ENCODE data around the gene KCNIP1. TPM values are rescaled to one million over a fixed set of nuclear protein-coding genes. Genes with fewer than 3 reads are reported as not detected.

KCNIP1 gene
- total and polyA plus RNA-seq, 2 of the 8 experiments (the other 6 are each of a cell fraction or from before 2014, with no cell fraction given): 0.52 to 0.83 TPM

DNA sequence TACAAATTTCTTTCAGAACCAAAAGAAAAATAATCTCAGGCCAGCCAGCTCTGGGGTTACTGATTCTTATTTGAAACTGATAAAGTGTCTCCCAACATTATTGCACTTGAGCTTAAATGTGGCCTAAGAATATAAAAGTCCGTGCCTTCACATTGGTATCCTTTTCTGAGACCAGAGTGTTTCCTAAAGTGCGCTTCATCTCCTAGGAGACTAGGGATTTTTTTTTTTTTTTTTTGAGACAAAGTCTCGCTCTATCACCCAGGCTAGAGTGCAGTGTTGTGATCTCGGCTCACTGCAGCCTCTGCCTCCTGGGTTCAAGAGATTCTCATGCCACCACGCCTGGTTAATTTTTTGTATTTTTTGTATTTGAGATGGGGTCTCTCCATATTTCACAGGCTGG lies 23.6 kb upstream of the KCNIP1 start (continued):
- TF ChIP-seq EP300 (IDR thresholded peaks at IDR 0.05; ENCODE audit: borderline replicate concordance in 1 of 2, low read depth in 2 of 2, low read length in 2 of 2) (no peak), GTF2F1 (IDR thresholded peaks at IDR 0.05; ENCODE audit: borderline replicate concordance, low read depth, low read length) (no peak), RFX5 (IDR thresholded peaks at IDR 0.05; ENCODE audit: borderline replicate concordance, low read depth, low read length) (no peak), JUN (IDR thresholded peaks at IDR 0.05; ENCODE audit: low read depth, low read length) (no peak)
- TF ChIP-seq, protein P1, sequence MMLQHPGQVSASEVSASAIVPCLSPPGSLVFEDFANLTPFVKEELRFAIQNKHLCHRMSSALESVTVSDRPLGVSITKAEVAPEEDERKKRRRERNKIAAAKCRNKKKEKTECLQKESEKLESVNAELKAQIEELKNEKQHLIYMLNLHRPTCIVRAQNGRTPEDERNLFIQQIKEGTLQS (IDR thresholded peaks at IDR 0.05; ENCODE audit: insufficient read depth, low read depth, low read length): no peak

Measured in H1 (cell line).